ENCODE data around the gene LEPR.
"Not testable (repeated sequence)": the region's sequence is repeated elsewhere in the genome, so short reads cannot be mapped to it uniquely, and the experiment has no call there.

The LEPR gene, protein sequence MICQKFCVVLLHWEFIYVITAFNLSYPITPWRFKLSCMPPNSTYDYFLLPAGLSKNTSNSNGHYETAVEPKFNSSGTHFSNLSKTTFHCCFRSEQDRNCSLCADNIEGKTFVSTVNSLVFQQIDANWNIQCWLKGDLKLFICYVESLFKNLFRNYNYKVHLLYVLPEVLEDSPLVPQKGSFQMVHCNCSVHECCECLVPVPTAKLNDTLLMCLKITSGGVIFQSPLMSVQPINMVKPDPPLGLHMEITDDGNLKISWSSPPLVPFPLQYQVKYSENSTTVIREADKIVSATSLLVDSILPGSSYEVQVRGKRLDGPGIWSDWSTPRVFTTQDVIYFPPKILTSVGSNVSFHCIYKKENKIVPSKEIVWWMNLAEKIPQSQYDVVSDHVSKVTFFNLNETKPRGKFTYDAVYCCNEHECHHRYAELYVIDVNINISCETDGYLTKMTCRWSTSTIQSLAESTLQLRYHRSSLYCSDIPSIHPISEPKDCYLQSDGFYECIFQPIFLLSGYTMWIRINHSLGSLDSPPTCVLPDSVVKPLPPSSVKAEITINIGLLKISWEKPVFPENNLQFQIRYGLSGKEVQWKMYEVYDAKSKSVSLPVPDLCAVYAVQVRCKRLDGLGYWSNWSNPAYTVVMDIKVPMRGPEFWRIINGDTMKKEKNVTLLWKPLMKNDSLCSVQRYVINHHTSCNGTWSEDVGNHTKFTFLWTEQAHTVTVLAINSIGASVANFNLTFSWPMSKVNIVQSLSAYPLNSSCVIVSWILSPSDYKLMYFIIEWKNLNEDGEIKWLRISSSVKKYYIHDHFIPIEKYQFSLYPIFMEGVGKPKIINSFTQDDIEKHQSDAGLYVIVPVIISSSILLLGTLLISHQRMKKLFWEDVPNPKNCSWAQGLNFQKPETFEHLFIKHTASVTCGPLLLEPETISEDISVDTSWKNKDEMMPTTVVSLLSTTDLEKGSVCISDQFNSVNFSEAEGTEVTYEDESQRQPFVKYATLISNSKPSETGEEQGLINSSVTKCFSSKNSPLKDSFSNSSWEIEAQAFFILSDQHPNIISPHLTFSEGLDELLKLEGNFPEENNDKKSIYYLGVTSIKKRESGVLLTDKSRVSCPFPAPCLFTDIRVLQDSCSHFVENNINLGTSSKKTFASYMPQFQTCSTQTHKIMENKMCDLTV

DNA sequence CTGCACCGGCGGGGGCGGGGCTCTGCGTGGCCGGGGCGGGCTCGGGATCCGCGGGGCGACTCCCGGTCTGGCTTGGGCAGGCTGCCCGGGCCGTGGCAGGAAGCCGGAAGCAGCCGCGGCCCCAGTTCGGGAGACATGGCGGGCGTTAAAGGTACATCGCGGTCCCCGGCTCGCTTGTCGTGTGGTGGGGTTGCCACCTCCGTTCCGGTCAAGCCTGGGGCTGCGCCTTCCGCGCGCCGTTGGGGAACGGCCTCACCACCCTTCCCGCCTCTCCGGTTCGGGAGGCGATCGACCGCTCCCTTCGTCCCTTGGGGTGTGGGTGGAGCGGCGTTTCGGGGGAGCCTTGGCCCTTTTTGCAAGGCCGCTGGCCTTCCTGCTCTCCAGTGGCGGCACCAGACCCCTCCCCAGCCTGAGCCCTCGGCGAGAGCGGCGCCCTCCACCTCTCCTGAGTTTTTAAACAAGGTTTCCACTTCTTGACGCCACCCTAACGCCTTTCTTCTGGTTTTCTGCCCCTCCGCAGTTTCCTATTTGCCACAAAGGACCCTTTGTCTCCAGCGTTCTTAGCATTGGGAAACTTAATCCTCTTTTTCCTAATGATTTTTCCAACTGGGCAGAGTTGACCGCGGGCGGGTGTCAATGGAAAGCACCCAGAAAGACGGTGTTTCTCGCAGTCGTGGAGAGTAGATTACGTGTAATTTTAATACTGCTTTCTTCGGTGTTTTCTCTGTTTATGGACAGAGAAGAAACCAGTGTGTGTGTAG, at the start of gene LEPR, which contains the start of gene LEPROT:
Gene LEPR, plus strand, starts transcription at position 79 of the 761 bp plus-strand sequence. CDS start 144,898 bp downstream, outside the sequence.
Gene LEPROT, plus strand, starts transcription at position 79 of the 761 bp plus-strand sequence. Its CDS starts 57 bp downstream, at position 136.
- in situ Hi-C loops (cut with HindIII; ENCODE audit: low sequenced_read_pairs): no loop called here

GRCh38 chr1:65371544-65371943, 48.9 kb upstream of the LEPR start:
- in situ Hi-C loops (cut with HindIII; ENCODE audit: low sequenced_read_pairs): no loop called here

DNA sequence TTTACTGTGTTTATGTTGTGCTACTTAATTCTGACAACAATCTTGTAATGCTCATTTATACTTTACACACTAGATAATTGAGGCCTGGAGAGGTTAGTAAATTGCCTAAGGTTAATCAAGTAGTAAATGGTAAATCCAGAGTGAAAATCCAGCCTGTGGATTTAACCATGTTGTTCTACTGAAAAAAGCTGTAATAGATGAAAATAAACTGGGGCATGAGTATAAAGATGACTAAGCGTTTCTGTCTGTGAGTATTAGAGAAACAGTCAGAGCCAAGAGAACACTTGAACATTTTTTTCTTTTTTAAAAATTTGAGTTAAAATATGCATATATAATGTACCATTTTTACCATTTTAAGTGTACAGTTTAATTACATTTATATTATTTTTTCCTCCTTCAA, 47.9 kb upstream of the LEPR start:
- in situ Hi-C loops (cut with HindIII; ENCODE audit: low sequenced_read_pairs): no loop called here

- in situ Hi-C loops (cut with HindIII; ENCODE audit: low sequenced_read_pairs): no loop called here
These were observed 42.8 kb upstream of the LEPR start for GRCh38 chr1:65377496-65378246.

DNA sequence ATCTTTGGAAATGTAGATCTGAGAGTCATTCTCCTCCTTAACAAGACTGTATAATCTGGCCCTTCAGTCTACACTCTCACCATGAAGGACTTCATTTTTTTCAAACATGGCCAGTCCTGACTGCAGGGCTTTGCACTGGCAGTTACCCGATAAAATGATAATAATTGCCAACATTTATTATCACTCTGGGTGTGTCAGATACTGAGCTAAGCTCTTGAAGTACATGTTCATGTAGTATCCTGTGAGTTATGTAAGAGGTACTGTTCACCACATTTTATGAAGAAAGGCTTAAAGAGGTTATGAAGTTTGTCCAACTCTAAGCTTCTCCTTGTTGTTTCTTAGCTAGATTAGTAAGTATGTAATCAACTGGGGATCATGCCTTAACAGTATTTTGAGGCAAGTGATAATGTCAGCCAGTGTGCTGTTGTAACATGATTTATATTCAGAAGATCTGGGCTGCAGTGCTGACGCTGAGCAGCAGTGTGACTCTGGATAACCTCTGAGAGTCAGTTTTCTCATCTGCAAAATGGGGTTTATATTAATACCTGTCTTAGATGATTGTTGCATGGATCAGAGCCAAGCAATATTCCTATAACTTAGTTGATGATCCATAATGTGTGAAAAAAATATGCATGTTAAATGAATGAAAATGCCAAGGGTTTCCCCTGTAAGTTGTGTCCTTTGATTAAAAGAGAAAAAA, 42.1 kb upstream of the LEPR start:
- in situ Hi-C loops (cut with HindIII; ENCODE audit: low sequenced_read_pairs): no loop called here

DNA sequence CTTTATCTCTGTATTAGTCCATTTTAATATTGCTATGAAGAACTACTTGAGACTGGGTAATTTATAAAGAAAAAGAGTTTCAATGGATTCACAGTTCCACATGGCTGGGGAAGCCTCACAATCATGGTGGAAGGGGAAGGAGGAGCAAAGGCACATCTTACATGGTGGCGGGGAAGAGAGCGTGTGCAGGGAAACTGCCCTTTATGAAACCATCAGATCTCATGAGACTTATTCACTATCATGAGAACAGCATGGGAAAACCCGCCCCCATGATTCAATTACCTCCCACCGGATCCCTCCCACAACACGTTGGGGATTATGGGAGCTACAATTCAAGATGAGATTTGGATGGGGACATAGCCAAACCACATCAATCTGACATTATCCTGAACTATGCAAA, 36.0 kb upstream of the LEPR start:
- in situ Hi-C loops (cut with HindIII; ENCODE audit: low sequenced_read_pairs): not testable (repeated sequence)

GRCh38 chr1:65386439-65386838, 34.0 kb upstream of the LEPR start:
- in situ Hi-C loops (cut with HindIII; ENCODE audit: low sequenced_read_pairs): no loop called here

DNA sequence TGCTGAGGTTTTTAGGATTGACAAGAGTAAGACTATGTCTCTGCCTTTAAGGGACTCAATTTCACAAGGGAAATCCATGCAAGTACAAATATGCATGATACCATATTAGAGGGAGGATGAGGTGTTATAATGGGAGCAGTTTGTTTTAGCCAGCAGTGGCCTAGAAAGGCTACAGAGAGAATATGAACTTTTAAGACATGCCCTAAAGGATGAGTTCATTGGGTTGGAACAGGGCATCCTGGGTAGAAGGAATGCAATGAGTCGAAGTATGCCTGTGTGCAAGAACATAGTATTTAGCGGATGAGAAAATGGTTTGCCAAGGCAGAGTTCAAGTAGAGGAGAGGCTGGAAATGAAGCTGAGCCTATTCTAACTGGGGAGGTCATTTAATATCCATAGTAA, 32.6 kb upstream of the LEPR start:
- in situ Hi-C loops (cut with HindIII; ENCODE audit: low sequenced_read_pairs): no loop called here

- in situ Hi-C loops (cut with HindIII; ENCODE audit: low sequenced_read_pairs): no loop called here
These were observed 31.4 kb upstream of the LEPR start for GRCh38 chr1:65388908-65389695.

GRCh38 chr1:65392497-65392896, 28.0 kb upstream of the LEPR start:
- in situ Hi-C loops (cut with HindIII; ENCODE audit: low sequenced_read_pairs): no loop called here

DNA sequence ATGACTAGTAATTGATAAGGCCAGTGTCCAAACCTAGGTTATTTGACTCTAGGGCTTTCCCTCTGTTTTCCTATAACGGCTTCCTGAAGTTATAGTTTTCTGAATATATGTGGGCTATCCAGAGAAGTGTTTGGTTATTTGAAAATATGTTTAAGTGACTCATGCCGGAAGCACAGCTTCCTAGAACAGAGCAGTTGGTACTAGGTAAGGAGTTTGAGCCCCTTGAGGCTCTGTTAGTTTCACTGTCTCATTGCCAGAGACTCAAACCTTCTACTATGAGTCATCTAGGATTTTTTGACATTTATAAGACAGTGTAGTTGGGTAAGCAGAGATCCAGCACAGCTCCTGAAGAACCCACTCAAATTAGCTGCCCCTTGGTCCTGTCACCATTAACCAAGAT, 27.1 kb upstream of the LEPR start:
- in situ Hi-C loops (cut with HindIII; ENCODE audit: low sequenced_read_pairs): no loop called here

- in situ Hi-C loops (cut with HindIII; ENCODE audit: low sequenced_read_pairs): no loop called here
These were observed 26.5 kb upstream of the LEPR start for GRCh38 chr1:65393928-65394327.

DNA sequence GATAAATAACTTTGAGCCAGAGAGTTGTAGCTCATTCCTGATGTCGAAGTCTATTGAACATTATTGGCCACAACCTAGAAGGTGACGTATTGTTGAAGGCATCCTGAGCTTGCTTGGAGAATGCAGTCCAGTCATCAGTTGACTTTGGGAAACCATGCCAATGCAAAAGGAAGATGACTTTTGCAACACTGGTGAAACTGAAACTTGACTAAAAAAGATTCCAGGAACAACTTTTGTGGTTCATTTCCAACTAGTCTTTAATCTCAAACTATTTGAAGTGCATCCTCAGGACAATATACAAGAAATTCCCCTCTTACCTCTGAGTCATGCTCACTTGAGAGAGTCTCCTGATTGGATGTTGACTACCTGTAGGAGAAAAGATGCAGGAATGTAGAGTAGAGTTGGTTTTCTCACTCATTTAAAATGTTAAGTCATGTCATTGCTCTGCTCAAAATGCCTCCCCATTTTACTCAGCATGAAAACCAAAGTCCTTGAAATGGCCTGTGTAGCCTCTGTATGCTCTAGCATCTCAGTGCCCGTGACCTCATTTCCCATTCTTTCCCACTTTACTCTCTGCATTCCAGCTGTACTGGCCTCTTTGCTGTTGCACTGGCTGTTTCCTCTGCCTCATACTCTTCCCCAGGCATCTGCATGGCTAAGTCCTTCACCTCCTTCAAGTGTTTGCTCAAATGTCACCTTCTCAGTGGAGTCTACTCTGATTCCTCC, 24.4 kb upstream of the LEPR start:
- in situ Hi-C loops (cut with HindIII; ENCODE audit: low sequenced_read_pairs): no loop called here

DNA sequence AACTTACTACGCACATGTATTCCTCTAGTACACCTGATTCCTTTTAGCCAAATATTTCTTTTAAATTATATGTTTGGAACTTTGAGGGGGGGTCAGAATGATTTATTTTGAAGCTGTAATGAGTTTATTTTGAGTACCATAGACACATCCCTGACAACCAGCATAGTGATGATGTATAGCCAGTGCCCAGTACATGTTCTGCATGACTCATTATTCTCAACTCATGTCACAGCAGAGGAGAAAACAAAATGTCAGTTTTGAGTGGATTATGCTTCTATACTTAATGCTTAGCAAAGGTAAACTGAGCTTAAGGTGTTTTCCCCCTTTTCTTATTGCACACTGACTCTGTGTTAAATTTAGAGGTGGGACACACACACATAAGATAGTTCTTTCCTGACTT, 22.4 kb upstream of the LEPR start:
- in situ Hi-C loops (cut with HindIII; ENCODE audit: low sequenced_read_pairs): no loop called here

- in situ Hi-C loops (cut with HindIII; ENCODE audit: low sequenced_read_pairs): no loop called here
These were observed 21.5 kb upstream of the LEPR start for GRCh38 chr1:65399003-65399402.

DNA sequence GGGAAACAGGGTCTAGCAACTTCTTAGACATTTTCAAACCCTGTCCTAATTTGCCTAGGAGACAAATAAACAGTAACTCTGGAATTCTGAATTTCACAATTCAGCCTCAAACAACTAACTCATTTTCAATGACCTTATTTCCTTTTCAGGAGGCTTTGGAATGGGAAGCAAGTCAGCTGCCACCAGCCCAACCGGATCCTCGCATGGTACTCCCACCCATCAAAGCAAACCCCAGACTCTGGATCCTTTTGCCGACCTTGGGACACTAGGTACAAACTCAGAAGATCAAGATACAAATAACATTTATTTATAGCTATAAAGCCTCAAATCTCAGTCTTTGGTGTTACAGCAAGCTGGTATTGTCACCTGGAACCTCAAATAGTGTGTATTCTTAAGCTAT, 18.9 kb upstream of the LEPR start:
- in situ Hi-C loops (cut with HindIII; ENCODE audit: low sequenced_read_pairs): no loop called here

GRCh38 chr1:65404941-65405340, 15.5 kb upstream of the LEPR start:
- in situ Hi-C loops (cut with HindIII; ENCODE audit: low sequenced_read_pairs): no loop called here

- in situ Hi-C loops (cut with HindIII; ENCODE audit: low sequenced_read_pairs): no loop called here
These were observed 12.6 kb upstream of the LEPR start for GRCh38 chr1:65407877-65408276.
